Stimulated activated CD8-positive, alpha-beta memory T cell treated with anti-CD3 and anti-CD28 coated beads, Interleukin-7, amount 100 ng/mL, for 4 hours (primary cell): ENCODE data around the gene RUSF1.
"Not testable (repeated sequence)": the region's sequence is repeated elsewhere in the genome, so short reads cannot be mapped to it uniquely, and the experiment has no call there.

Experiments used
- DNase-seq, 2 donors: peaks; one replicate each; pipeline ENCODE4 v3.0.0-alpha.2; 2020; ENCODE audit warnings: low read depth in 2 of 2

Gene RUSF1

DNA sequence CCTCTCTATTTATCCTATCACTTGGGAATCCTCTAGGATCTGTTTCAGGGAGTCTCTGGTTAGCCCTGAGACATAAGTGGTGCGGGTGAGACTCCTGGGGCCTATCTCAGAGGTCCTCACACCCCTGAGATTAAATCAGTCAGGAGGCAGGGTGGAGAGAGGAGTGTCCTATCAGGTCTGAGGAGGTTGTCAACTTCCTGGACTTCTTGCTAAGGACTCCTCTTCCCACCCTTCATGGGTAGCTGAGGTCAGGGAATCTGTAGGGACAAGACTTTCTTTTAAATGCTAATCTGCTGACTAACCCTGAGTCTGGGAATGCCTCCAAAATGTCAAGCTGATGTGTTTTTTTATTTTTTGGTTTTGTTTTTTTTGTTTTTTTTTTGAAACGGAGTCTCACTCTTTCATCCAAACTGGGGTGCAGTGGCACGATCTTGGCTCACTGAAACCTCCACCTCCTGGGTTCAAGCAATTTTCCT is 55.5 kb downstream of the RUSF1 start:
- DNase-seq: no peak

DNA sequence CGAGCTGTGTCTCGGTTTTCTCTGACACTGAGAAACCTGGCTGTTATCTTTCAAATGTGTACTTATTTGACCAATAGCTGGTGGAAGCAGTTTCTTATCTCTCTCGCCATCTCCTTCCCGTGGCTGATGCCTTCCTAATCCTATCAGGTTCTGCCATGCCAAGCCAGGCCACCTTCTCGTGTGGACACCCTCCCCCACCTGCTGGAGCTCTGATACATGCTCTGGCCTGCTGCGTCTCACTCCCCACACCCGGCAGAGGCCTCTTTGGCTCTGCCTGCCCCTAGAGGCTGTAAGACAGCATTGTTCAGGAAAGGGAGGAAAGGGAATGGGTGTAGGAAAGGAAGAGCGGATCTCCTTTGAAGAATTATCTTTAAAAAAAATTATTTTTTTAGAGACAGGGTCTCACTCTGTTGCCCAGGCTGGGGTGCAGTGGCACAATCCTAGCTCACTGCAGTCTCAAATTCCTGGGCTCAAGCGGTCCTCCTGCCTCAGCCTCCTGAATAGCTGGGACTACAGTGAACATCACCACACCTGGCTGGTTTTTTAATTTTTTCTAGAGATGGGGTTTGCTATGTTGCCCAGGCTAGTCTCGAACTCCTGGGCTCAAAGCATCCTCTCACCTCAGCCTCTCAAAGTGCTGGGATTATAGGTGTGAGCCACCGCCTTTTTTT is 56.4 kb downstream of the RUSF1 start:
- DNase-seq: no peak

DNA sequence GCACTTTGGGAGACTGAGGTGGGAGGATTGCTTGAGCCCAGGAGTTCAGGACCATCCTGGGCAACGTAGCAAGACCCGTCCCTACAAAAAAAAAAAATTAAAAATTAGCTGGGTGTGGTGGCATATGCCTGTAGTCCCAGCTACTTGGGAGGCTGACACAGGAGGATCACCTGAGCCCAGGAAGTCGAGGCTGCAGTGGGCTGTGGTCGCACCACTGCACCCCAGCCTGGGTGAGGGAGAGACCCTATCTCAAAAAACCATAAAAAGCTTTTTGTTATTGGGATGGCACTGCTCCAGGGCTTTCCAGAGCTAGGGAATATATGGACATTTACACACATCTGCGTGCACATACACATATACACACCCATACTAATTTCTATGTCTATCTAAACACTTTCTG is 57.0 kb downstream of the RUSF1 start:
- no peak for DNase-seq

DNA sequence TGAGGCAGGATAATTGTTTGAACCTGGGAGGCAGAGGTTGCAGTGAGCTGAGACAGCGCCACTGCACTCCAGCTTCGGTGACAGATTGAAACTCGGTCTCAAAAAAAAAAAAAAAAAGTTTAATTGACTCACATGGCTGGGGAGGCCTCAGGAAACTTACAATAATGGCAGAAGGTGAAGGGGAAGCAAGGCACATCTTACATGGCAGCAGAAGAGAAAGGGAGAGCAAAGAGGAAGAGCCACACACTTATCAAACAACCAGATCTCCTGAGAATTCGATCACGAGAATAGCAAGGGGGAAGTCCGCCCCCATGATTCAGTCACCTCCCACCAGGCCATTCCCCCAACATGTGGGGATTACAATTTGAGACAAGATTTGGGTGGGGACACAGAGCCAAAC is 62.3 kb downstream of the RUSF1 start:
- DNase-seq: not testable (repeated sequence)

DNA sequence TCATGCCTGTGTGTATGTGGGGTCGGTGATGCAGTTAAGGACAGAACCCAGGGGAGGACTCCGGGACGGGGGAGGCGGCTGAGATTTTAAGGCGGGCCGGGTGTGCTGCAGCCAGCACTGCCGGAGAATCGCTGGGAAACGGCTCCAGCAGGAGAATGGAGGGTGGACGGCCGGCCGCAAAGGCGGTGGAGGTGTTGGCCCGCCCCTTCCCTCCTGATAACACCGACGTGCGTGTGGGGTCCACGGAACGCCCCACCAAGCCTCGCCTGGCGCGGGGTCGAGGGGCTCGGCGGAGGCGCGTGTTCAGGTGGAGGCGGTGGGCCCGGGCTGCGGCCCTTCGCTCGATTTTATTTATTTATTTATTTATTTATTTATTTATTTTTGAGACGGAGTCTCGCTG is 66.2 kb downstream of the RUSF1 start:
- DNase-seq: no peak

DNA sequence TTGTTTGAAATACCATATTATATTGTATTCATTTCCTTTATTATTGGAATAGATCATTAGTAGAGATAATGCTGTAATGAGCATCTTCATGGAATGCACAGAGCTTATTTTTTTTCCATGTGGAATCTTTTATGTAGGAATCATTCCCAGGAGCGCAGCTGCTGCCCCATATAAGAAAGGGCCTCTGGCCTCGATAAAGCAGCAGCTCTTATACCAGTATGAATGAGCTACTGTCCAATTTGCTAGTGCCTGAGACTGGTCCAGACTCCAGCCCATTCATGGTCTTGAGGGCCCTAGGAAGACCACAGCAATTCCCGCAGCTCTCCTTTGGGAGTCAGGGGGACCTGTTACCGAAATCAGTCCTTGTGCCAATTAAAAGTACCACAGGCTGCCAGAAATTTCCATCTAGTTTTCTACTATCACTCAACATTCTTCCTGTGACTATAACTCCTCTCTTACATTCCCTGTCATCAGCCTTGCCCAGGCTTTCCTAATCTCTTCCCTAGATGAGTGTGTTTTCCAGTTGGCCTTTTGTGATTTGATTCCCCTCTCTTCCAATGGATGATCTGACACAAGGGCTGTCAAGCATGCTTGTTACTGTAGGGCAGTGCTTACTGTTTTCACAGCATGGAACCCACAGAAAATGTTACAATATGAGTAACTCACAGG is 67.5 kb downstream of the RUSF1 start:
- DNase-seq: no peak

DNA sequence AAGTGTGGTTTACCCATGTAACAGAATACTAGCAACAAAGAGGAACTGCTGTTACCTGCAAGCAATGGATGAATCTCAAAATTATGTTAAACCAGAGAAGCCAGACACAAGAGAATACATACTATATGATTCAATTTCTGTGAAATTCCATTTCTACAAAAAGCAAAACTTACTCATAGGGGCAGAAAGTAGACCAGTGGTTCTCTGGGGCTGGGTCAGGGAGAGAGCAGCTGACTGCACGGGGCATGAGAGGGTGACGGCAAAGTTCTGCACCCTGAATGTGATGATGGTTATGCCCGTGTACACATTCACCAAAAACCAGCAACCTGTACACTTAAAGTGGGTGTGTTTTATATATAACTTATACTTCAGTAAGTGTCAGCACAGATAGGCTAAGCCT is 68.7 kb downstream of the RUSF1 start:
- no peak for DNase-seq
